ENCODE data around the gene MGST2.

MGST2 gene

GRCh38 chr4:139643042-139643895 is 22.4 kb upstream of the MGST2 start:
- DNase-seq (ENCODE audit: low spot score), result no peak

DNA sequence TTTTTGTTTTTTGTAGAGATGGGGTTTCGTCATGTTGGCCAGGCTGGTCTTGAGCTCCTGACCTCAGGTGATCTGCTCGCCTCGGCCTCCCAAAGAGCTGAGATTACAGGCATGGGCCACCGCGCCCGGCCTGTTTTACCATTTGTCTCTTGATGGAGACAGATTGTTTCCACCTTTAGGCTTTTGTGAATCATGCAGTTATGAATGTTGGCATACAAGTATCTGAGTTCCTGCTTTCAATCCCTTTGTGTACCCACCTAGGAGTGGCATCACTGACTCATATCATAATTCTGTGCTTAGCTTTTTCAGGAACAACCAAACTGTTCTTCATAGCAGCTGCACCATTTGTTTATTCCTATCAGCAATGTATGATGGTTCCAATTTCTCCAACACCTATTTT is 20.2 kb upstream of the MGST2 start:
- no peak for DNase-seq (ENCODE audit: low spot score)

- DNase-seq (ENCODE audit: low spot score), result no peak
Measured at GRCh38 chr4:139647184-139647583, 18.4 kb upstream of the MGST2 start.

DNA sequence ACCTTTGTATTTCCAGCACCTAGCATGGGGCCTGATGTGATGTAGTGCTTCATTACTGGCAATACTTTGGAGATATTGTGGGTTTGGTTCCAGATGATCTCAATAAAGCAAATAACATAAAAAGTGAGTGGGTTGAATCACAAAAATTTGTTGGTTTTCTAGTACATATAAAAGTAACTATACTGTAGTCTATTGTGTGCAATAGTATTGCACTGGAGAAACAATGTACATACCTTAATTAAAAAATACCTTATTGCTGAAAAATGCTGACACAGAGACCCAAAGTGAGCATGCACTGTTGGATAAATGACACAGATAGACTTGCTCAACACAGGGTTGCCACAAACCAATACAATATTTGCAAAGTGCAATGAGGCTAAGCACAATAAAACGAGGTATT is 17.7 kb upstream of the MGST2 start:
- DNase-seq (ENCODE audit: low spot score), result no peak

DNA sequence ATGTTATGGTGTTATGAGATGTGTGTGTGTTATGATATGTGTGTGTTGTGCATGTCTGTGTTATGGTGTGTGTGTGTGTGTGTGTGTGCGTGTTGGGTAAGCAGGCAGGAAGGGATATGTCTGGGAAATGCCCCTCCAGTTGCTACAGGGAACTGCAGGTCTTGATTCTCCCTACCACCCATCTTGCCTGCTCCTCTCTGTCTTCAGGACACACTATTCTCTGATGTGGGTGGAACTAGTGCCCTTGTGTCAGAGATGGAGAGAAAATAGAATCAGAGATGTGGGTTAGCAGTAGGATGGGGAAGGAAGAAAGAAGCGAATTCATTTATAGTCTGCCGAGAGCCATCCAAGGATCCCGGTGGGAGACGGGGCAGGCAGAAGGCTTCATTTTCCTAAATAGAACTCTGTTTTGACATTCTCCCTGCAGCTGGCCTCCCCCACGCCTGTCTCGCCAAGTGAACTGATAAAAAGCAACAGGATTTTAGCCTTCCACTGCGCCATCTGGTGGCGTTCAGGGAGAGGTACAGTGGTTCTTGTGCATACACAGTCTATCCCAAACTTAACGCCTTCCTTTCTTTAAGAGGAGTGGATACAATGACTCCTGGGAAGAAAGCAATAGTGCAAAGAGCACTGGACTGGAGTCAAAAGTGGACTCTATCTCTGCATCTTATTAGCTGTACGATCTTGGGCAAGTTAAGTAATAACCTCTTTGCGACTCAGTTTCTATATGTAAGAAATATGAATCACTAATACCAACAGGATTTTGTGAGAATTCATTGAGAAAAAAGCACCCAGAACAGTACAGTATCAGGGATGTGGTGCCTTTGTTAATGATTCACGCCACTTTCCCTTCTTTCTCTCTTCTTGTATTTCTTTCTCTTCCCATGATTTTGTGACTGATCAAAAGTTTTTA is 14.1 kb upstream of the MGST2 start:
- peak; percentile 84 for DNase-seq (ENCODE audit: low spot score)

DNA sequence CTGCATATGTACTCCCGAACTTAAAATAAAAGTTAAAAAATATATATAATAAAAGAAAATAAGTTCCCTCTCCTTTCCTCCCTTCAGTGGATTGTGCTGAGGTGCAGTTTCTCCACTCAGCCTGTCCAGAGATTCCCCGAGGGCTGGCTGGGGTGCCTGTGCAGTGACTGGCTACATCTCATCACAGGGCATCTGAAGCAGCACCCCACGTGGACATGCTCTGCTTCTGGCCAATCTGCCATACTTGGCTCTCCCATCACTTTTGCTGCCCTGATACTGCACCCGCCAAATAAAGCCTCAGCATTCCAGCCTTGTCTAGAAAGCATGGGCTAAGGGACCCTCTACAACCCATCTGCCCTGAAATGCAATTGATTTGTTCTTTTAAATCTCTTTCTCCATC is 11.1 kb upstream of the MGST2 start:
- no peak for DNase-seq (ENCODE audit: low spot score)

DNA sequence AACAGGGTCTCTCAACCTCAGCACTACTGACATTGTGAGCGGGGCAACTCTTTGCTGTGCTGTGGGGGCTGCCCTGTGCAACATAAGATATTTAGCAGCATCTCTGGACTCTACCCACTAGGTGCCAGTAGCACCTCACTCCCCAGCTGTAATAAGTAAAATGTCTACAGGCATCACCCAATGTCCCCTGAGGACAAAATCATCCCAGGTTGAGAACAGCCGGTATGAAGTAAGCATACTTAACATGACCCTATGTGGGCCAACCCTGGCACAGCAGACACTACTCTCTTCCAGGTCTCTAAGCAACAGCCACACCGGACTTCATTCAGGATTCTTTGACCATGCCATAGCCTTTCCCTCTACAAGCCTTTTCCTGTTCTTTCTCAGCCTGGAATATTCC is 10.5 kb upstream of the MGST2 start:
- DNase-seq (ENCODE audit: low spot score), result no peak

GRCh38 chr4:139656614-139657486 is 8.8 kb upstream of the MGST2 start:
- DNase-seq (ENCODE audit: low spot score), result peak; percentile 50

DNA sequence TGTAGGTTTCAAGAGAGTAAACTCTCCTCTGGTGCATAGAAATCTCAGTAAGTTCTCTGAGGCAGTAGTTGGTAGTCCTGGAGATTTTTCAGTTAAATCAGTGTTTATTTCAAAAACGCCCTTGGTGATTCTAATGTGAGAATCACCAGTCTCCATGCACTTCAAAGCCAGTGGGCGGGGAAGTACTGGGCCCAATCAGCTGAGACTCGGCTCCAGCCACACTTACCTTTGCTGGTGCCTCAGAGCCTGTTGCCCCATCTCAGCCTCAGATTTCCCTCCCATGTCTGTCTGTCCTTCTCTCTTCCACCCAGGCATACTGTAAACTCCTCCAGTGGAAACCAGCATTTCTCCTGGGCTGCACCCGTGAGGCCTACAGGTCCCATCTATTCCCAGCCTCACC is 7.4 kb upstream of the MGST2 start:
- no peak for DNase-seq (ENCODE audit: low spot score)

DNA sequence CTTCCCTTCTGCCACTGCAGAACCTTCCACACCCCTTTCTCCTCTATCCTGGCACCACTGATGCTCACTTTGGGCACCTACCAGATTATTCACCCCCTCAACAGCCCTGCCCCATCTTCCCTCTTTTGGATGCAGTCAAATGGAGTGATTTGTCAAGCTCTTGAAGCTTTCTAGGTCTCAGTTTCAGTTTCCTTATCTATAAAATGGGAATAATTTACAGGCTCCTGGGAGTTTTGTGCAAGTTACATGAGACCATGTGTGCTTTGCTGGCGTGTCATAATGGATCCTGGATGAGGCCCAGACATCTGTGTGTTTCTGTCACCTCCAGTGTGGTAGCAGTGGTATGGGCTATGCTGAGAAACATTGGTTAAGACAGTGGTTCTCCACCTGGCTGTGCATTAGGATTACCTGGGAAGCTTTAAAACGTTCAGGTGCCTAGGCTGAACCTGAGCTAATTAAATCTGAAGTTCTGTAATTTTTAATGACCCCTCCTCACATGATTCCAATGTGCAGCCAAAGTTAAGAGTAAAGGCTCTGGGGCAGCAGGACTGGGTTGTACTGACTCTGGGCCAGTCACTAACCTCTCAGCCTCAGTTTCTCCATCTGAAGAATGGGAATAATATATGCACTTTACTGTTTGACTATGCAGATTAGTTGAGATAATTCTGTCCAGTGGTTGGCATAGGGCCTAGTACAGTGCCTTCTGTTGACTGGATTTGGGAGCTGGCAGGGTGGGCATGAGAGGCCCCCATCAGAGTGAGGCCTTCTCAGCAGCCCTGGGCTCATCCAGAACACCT is 6.8 kb upstream of the MGST2 start:
- no peak for DNase-seq (ENCODE audit: low spot score)

DNA sequence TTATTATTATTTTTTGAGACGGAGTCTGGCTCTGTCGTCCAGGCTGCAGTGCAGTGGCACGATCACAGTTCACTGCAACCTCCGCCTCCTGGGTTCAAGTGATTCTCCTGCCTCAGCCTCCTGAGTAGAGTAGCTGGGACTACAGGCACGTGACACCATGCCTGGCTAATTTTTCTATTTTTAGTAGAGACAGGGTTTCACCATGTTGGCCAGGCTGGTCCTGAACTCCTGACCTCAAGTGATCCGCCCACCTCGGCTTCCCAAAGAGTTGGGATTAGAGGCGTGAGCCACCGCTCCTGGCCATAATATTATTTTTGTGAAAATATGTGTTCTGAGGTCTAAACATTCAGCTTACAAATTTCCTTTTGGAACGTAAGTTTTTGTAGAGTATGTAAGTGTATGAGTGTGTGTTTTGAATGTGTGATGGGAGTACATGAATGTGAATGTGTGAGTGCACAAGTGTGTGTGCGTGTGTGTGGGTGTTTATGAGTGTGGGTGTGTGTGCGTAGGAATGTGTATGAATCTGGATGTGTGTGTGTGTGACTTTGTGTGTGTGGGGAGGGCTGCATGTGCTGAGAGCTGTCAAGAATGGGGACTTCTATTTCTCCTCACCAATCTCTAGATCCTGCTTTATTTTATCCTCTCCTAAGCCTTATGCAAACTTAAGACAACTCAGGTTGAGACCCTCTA is 5.7 kb upstream of the MGST2 start:
- DNase-seq (ENCODE audit: low spot score), result no peak

- DNase-seq (ENCODE audit: low spot score), result no peak
Measured at GRCh38 chr4:139660568-139661043, 5.0 kb upstream of the MGST2 start.

DNA sequence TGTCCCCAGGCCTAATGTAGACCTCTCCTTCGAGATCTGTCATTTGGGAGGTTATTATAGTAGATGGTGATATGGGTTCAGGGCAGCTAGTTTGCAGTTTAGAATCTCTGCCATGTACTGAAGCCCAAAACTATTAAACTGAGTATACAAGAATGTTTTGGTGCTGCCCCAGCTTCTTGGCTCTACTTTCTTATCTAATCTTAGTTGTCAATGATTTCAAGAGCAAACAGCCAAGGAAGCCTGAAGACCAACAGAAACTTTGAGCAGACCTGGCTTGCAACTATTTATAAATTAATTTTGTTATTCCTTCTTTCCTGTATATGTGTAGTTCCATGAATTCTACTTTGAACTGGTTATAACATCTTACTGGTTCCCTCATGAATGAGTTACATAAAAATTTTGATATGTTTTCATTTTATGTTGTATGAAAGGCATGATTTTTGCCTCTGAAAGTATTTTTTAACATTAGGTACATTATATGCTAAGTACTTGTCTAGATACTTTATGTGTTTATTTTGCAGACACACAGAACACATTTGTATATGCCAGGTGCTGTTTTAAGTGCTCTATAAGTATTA is 2.0 kb upstream of the MGST2 start:
- DNase-seq (ENCODE audit: low spot score), result no peak

GRCh38 chr4:139664442-139664841 is 1.2 kb upstream of the MGST2 start:
- no peak for DNase-seq (ENCODE audit: low spot score)

DNA sequence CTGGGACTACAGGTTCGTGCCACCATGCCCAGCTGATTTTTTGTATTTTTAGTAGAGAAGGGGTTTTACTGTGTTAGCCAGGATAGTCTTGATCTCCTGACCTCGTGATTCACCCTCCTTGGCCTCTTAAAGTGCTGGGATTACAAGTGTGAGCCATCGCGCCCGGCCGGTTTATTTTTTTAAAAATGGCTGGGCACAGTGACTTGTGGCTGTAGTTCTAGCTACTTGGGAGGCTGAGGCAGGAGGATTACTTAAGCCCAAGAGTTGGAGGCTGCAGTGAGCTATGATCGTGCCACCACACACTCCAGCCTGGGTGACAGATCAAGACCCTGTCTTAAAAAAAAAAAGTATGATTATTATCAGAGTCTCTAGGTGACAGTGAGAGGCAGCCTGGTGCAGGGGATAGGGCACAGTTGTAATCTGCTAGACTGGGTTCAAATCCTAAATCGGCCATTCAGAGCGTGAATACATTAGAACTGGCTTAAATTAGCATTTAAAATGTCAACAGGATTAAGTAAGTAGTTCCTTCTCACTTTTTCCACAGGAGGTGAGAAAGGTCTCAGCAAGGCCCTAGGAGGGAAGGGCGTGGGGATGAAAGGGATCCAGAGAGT is 435 bp upstream of the MGST2 start:
- no peak for DNase-seq (ENCODE audit: low spot score)

GRCh38 chr4:139666735-139667281 is 1.2 kb downstream of the MGST2 start:
- no peak for DNase-seq (ENCODE audit: low spot score)

DNA sequence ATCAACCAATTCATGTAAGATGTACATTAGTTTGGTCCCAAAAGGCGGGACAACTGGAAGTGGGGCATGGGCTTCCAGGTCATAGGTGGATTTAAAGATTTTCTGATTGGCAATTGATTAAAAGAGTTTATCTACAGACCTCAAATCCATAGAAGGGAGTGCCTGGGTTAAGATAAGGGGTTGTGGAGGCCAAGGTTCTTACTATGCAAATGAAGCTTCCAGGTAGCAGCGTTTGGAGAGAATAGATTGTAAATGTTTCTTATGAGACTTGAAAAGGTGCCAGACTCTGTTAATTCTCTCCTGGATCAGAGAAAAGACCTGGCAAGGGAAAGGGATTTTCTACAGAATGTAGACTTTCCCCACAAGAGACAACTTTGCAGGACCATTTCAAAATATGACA is 2.4 kb downstream of the MGST2 start:
- DNase-seq (ENCODE audit: low spot score), result no peak

DNA sequence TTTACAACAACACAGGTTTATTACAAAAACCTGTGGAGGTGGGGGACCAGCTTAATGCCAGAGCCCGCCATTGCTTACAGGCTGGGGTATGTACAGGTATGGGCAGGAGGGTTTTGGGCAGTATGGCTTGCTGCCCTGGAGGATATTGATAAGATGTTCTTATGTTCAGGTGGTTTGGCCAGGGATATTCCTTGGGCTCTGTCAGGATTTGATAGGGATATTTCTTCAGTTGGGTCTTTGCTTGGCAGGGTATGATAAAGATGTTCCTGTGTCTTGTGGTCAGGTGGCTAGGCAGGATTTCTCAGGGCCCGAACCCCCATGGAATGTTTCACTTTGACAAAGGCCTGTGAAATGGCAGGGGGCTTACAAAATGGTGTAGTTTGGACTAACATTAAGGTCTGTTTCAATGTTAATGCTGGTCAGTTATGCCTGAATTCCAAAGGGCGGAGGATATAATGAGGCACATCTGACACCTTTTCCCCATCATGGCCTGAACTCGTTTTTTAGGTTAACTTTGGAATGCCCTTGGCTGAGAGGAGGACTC is 3.1 kb downstream of the MGST2 start:
- no peak for DNase-seq (ENCODE audit: low spot score)

GRCh38 chr4:139669335-139669734 is 3.7 kb downstream of the MGST2 start:
- DNase-seq (ENCODE audit: low spot score), result no peak

Measured in putamen (tissue), 1 donor.